BJ (cell line): ENCODE data around the gene TRIM36. TPM values are rescaled to one million over a fixed set of nuclear protein-coding genes. Genes with fewer than 3 reads are reported as not detected.

Experiments
- CTCF ChIA-PET: fragments of 350-600 bp; formaldehyde crosslinking; extraction: SDS; loops from one replicate; lab custom pipeline; 2021; ENCODE audit warnings: antibody characterized with exemption, inconsistent platforms; lab: Yijun Ruan, JAX
- POLR2A ChIA-PET: fragments of 300-600 bp; sonication (Branson Sonifier 250); formaldehyde crosslinking; extraction: SDS; loops from one replicate; lab custom pipeline; 2021; ENCODE audit warnings: antibody characterized with exemption; lab: Charles Lee
- DNase-seq: peaks from one replicate; pipeline ENCODE4 v3.0.0-alpha.2; 2011; ENCODE audit warnings: low read depth
- H3K27me3 ChIP-seq: 2 replicates; pipeline ENCODE4 v1.6.0; 2011; ENCODE audit warnings: low read length; ENCODE audit not compliant: control insufficient read depth, insufficient read depth
- H3K36me3 ChIP-seq: 2 replicates; pipeline ENCODE4 v1.5.1; 2011; ENCODE audit warnings: low read length; ENCODE audit not compliant: control insufficient read depth, insufficient read depth
- H3K4me3 ChIP-seq: 2 replicates; pipeline ENCODE4 v1.5.1; 2011; ENCODE audit warnings: low read depth, mild to moderate bottlenecking, control low read depth, low read length
- CTCF ChIP-seq: IDR thresholded peaks from 2 replicates; pipeline ENCODE4 v1.5.1; 2011; ENCODE audit warnings: low read depth, mild to moderate bottlenecking, control low read depth, inconsistent platforms, low read length, moderate library complexity; ENCODE audit not compliant: insufficient read depth
- polyA plus RNA-seq: library from polyadenylated mRNA; depleted of rRNA; stranded (reverse); fragments of >200 nt; gene quantifications from 2 replicates; pipeline ENCODE4 v1.2.3, GENCODE V29; 2011

The TRIM36 gene
- polyA plus RNA-seq, 1 experiment, result 0.15 TPM

GRCh38 chr5:115132465-115132864, 37.2 kb downstream of the TRIM36 start:
- Histone ChIP-seq H3K36me3 (no peaks in the 10 kb centered on the region), H3K27me3 (no peaks in the 10 kb centered on the region), H3K4me3 (no peak overlapping the region)
- ChIA-PET POLR2A (no interaction called here), CTCF (interaction anchor here (1.2 kb wide), 1 partner anchor 113 kb away, joined by 3 read pairs; no protein-coding TSS in a partner anchor)
- no peak for TF ChIP-seq CTCF
- DNase-seq, result no peak

DNA sequence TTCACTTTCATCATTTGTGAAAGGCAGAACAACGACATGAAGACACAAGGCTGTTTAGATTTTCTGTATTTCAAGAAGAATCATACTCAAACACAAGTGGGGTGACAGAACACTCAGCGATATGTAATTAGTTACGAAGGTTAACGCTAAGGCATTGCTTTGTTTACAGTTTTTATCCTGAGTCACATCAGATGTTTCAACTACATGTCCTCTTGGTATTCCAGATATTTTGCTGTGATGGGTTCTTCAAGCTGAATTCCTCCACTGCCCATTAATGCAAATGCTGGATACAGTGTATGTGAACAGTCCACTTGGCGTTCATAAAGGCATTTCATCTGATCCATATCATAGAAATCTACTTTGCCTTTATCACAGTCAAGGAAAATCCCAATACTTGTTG, 43.4 kb downstream of the TRIM36 start:
- CTCF ChIA-PET, result no interaction called here
- no peaks in the 10 kb centered on the region for H3K27me3 ChIP-seq
- H3K36me3 ChIP-seq, result no peaks in the 10 kb centered on the region
- TF ChIP-seq CTCF, result no peak
- no peak overlapping the region for H3K4me3 ChIP-seq
- no peak for DNase-seq
- POLR2A ChIA-PET, result no interaction called here

DNA sequence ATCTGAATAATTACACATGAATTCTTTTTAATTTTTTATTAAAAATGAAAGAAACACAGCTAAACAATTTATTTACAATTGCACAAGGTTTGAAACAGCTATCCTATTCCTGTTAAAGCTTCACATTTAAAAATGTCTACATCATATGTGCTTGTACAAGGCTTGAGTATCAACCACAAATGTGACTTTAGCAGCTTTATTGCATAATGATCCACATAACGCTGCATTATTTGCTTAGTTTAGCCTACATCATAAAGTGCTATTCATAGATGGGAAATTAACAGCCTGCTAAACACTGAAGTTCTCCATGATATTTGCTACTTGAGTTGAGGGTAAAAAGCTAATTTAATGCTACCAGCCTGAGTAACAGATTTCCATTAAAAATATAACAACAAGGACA, 45.0 kb downstream of the TRIM36 start:
- POLR2A ChIA-PET, result no interaction called here
- Histone ChIP-seq H3K4me3 (no peak overlapping the region), H3K27me3 (no peaks in the 10 kb centered on the region), H3K36me3 (no peaks in the 10 kb centered on the region)
- TF ChIP-seq CTCF, result no peak
- DNase-seq, result no peak
- CTCF ChIA-PET, result no interaction called here

GRCh38 chr5:115116001-115116400, 53.7 kb downstream of the TRIM36 start:
- no peak for TF ChIP-seq CTCF
- POLR2A ChIA-PET, result no interaction called here
- no peak for DNase-seq

DNA sequence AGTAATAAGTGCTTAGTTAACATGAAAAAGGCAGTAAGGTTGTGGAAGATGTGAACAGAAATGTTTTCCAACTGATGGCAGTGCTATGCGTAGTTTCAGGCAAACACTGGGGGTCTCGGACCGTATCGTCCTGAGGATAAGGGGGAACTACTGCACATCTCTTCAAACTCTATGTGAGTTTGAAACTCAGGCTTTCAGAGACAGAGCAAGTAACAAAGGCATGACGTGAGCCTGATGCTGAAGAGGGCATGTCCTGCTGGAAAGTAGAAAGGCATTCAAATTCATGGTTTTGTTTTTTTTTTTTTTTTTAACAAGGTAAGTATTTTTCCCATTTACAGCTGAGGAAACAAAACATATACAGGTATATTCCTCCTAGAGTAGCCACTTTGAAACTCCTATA, 59.9 kb downstream of the TRIM36 start:
- Histone ChIP-seq H3K27me3 (no peaks in the 10 kb centered on the region), H3K36me3 (no peaks in the 10 kb centered on the region), H3K4me3 (no peak overlapping the region)
- TF ChIP-seq CTCF, result no peak
- ChIA-PET POLR2A (no interaction called here), CTCF (no interaction called here)
- DNase-seq, result no peak

More at GRCh38 chr5:115116001-115116400, 53.7 kb downstream of the TRIM36 start:
- H3K36me3 ChIP-seq, result no peaks in the 10 kb centered on the region
- H3K4me3 ChIP-seq, result no peak overlapping the region
- H3K27me3 ChIP-seq, result no peaks in the 10 kb centered on the region
- CTCF ChIA-PET, result no interaction called here
